WTC11 (cell line): ENCODE data around the gene ANKRD13C. TPM values are rescaled to one million over a fixed set of nuclear protein-coding genes. Genes with fewer than 3 reads are reported as not detected.

Experiments
- ATAC-seq: fragments of 200-7000 bp; cut with Tn5 transposase; 2 replicates; pipeline ENCODE4 v1.10.0; 2021; ENCODE audit warnings: mild to moderate bottlenecking, moderate library complexity
- CTCF ChIA-PET: fragments of 300-600 bp; sonication (Branson Sonifier 250); formaldehyde crosslinking; loops from one replicate; lab custom pipeline; 2021; ENCODE audit warnings: antibody characterized with exemption; lab: Charles Lee
- POLR2A ChIA-PET: fragments of 350-600 bp; sonication (Branson Sonifier 250); formaldehyde crosslinking; loops from one replicate; lab custom pipeline; 2021; ENCODE audit warnings: antibody characterized with exemption; lab: Charles Lee
- DNase-seq: peaks from one replicate; pipeline ENCODE4 v3.0.0; 2021; ENCODE audit warnings: low spot score
- H3K27ac Mint-ChIP-seq: 2 replicates; pipeline ENCODE4 v1.8.0; 2021; ENCODE audit warnings: mixed read lengths
- H3K27me3 Mint-ChIP-seq: 2 replicates; pipeline ENCODE4 v1.8.0; 2021; ENCODE audit warnings: low read depth, mild to moderate bottlenecking, moderate library complexity, mixed read lengths
- H3K36me3 Mint-ChIP-seq: 2 replicates; pipeline ENCODE4 v1.8.0; 2021; ENCODE audit warnings: mixed read lengths
- H3K4me1 Mint-ChIP-seq: 2 replicates; pipeline ENCODE4 v1.8.0; 2022; ENCODE audit warnings: mixed read lengths
- H3K4me3 Mint-ChIP-seq: 2 replicates; pipeline ENCODE4 v1.8.0; 2021; ENCODE audit warnings: mild to moderate bottlenecking, moderate library complexity, mixed read lengths
- H3K9me3 Mint-ChIP-seq: 2 replicates; pipeline ENCODE4 v1.8.0; 2021; ENCODE audit warnings: mixed read lengths
- ATF3 ChIP-seq: sonication (generic); formaldehyde crosslinking; conservative IDR thresholded peaks from 2 replicates; pipeline ENCODE4 v1.8.1; 2022; ENCODE audit warnings: mild to moderate bottlenecking, missing genetic modification reagents
- CREB1 ChIP-seq: sonication (generic); formaldehyde crosslinking; IDR thresholded peaks from 2 replicates; pipeline ENCODE4 v1.8.0; 2023; ENCODE audit warnings: mild to moderate bottlenecking, missing genetic modification reagents
- CREM ChIP-seq: sonication (generic); formaldehyde crosslinking; IDR thresholded peaks from 2 replicates; pipeline ENCODE4 v1.8.1; 2022; ENCODE audit warnings: mild to moderate bottlenecking, missing genetic modification reagents, moderate library complexity
- E2F4 ChIP-seq: sonication (generic); formaldehyde crosslinking; IDR thresholded peaks from 2 replicates; pipeline ENCODE4 v1.8.1; 2022; ENCODE audit warnings: low read depth, mild to moderate bottlenecking, moderate library complexity, missing genetic modification reagents, borderline replicate concordance
- ESRRA ChIP-seq: sonication (generic); formaldehyde crosslinking; IDR thresholded peaks from 2 replicates; pipeline ENCODE4 v1.8.1; 2022; ENCODE audit warnings: mild to moderate bottlenecking, missing genetic modification reagents, borderline replicate concordance
- ETV6 ChIP-seq: sonication (generic); formaldehyde crosslinking; IDR thresholded peaks from 2 replicates; pipeline ENCODE4 v1.8.1; 2022; ENCODE audit warnings: mild to moderate bottlenecking, missing genetic modification reagents
- FOXJ3 ChIP-seq: sonication (generic); formaldehyde crosslinking; IDR thresholded peaks from 2 replicates; pipeline ENCODE4 v1.9.0; 2021; ENCODE audit warnings: missing genetic modification reagents, mild to moderate bottlenecking, borderline replicate concordance
- FOXP1 ChIP-seq: sonication (generic); formaldehyde crosslinking; IDR thresholded peaks from 2 replicates; pipeline ENCODE4 v1.8.0; 2022; ENCODE audit warnings: missing genetic modification reagents, mild to moderate bottlenecking, moderate library complexity, borderline replicate concordance
- HMGA2 ChIP-seq: fragments of 250-450 bp; sonication (Bioruptor Pico); IDR thresholded peaks from 2 replicates; pipeline ENCODE4 v1.4.0; 2021; ENCODE audit warnings: mild to moderate bottlenecking, moderate library complexity
- IRF1 ChIP-seq: sonication (generic); formaldehyde crosslinking; IDR thresholded peaks from 2 replicates; pipeline ENCODE4 v1.8.0; 2023; ENCODE audit warnings: missing genetic modification reagents
- KAT7 ChIP-seq: sonication (generic); formaldehyde crosslinking; IDR thresholded peaks from 2 replicates; pipeline ENCODE4 v1.8.1; 2023; ENCODE audit warnings: missing genetic modification reagents, mild to moderate bottlenecking, borderline replicate concordance
- MAX ChIP-seq: sonication (generic); formaldehyde crosslinking; IDR thresholded peaks from 2 replicates; pipeline ENCODE4 v1.8.0; 2022; ENCODE audit warnings: mild to moderate bottlenecking, missing genetic modification reagents
- MXD4 ChIP-seq: fragments of 250-450 bp; sonication (Bioruptor Pico); IDR thresholded peaks from 2 replicates; pipeline ENCODE4 v1.8.0; 2021; ENCODE audit warnings: mild to moderate bottlenecking, moderate library complexity, borderline replicate concordance
- SMAD3 ChIP-seq: sonication (generic); formaldehyde crosslinking; IDR thresholded peaks from 2 replicates; pipeline ENCODE4 v1.8.0; 2022; ENCODE audit warnings: missing genetic modification reagents, mild to moderate bottlenecking, borderline replicate concordance
- STAT6 ChIP-seq: sonication (generic); formaldehyde crosslinking; conservative IDR thresholded peaks from 2 replicates; pipeline ENCODE4 v1.8.1; 2023; ENCODE audit warnings: mild to moderate bottlenecking, low read depth, missing genetic modification reagents, moderate library complexity
- TEAD1 ChIP-seq: sonication (generic); formaldehyde crosslinking; IDR thresholded peaks from 2 replicates; pipeline ENCODE4 v1.8.0; 2022; ENCODE audit warnings: mild to moderate bottlenecking, missing genetic modification reagents
- TEAD4 ChIP-seq: sonication (generic); formaldehyde crosslinking; IDR thresholded peaks from 2 replicates; pipeline ENCODE4 v1.8.0; 2022; ENCODE audit warnings: mild to moderate bottlenecking, missing genetic modification reagents
- ZNF532 ChIP-seq: fragments of 250-450 bp; sonication (Bioruptor Pico); IDR thresholded peaks from 2 replicates; pipeline ENCODE4 v1.9.0; 2021; ENCODE audit warnings: mild to moderate bottlenecking, borderline replicate concordance
- total RNA-seq: library from RNA; stranded (reverse); gene quantifications from 3 replicates; pipeline ENCODE4 v1.2.3, GENCODE V29; 2021

ANKRD13C gene
- total RNA-seq, 1 experiment from 2014 or later: 22.5 TPM

GRCh38 chr1:70288166-70288565 is 66.4 kb downstream of the ANKRD13C start:
- no peaks in the 10 kb centered on the region for H3K27me3 Mint-ChIP-seq
- peaks cover 12% of the 10 kb centered on the region for H3K36me3 Mint-ChIP-seq
- ATAC-seq (no peak), DNase-seq (no peak)
- POLR2A ChIA-PET: no interaction called here
- H3K4me3 Mint-ChIP-seq: no peak overlapping the region
- no peaks in the 10 kb centered on the region for H3K9me3 Mint-ChIP-seq
- no peak overlapping the region; the same call in 1 of the 2 replicates for H3K27ac Mint-ChIP-seq
- TF ChIP-seq STAT6 (CRISPR knock-in tag): no peak
- no peaks in the 10 kb centered on the region for H3K4me1 Mint-ChIP-seq
- CTCF ChIA-PET: no interaction called here

- CTCF ChIA-PET: no interaction called here
- H3K9me3 Mint-ChIP-seq: no peaks in the 10 kb centered on the region
- no peak for ATAC-seq
- H3K27ac Mint-ChIP-seq: no peak overlapping the region
- TF ChIP-seq CREB1: no peak
- no peak for TF ChIP-seq HMGA2
- no peak for TF ChIP-seq KAT7 (CRISPR knock-in tag)
- TF ChIP-seq FOXJ3 (CRISPR knock-in tag): no peak
- no peak for TF ChIP-seq IRF1 (CRISPR knock-in tag)
- no peak for TF ChIP-seq MXD4
- TF ChIP-seq TEAD4 (CRISPR knock-in tag): no peak
- no peak for TF ChIP-seq CREM (CRISPR knock-in tag)
- no peak for TF ChIP-seq SMAD3
- no peak for TF ChIP-seq FOXP1
- no peak for TF ChIP-seq ESRRA (CRISPR knock-in tag)
- TF ChIP-seq ATF3 (CRISPR knock-in tag): no peak
- no peak for TF ChIP-seq ZNF532 (CRISPR knock-in tag)
- TF ChIP-seq ETV6 (CRISPR knock-in tag): no peak
- no peak for TF ChIP-seq TEAD1 (CRISPR knock-in tag)
- TF ChIP-seq E2F4 (CRISPR knock-in tag): no peak
- TF ChIP-seq MAX: no peak
- TF ChIP-seq, all 79 proteins: peak for 0
- POLR2A ChIA-PET: no interaction called here
- Mint-ChIP-seq H3K27me3 (no peaks in the 10 kb centered on the region), H3K4me1 (no peaks in the 10 kb centered on the region), H3K4me3 (no peak overlapping the region), H3K36me3 (peaks cover 2% of the 10 kb centered on the region)
- no peak for DNase-seq
These were observed 68.1 kb downstream of the ANKRD13C start for GRCh38 chr1:70286453-70286852.
